Measurements from ENCODE around the gene RAB29. TPM values are rescaled to one million over a fixed set of nuclear protein-coding genes. Genes with fewer than 3 reads are reported as not detected.

The RAB29 gene
- total and polyA plus RNA-seq, 9 of the 15 experiments (the other 6 are each of a cell fraction or from before 2014, with no cell fraction given): 6.3 to 17.6 (median 8.0) TPM

DNA sequence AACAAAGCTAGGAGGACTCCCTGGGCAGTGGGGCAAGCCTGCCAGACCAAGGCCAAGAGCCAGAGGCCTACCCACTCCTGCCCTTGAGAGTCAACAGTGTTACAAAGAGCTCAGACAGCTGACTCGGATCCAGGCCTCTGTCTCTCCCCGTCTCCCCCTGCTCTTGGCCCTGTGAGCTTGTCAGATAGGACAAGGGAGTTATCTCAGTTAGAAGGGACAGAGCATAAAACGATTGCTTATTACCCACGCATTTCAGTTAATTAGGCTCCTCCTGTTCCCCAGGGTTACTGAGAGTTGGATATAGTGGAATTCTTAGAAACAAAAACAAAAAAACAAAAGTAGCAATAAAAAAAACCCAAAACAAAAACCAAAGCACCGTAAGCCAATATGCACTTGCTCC, 36.4 kb upstream of the RAB29 start (continued):
- TF ChIP-seq, protein P1, sequence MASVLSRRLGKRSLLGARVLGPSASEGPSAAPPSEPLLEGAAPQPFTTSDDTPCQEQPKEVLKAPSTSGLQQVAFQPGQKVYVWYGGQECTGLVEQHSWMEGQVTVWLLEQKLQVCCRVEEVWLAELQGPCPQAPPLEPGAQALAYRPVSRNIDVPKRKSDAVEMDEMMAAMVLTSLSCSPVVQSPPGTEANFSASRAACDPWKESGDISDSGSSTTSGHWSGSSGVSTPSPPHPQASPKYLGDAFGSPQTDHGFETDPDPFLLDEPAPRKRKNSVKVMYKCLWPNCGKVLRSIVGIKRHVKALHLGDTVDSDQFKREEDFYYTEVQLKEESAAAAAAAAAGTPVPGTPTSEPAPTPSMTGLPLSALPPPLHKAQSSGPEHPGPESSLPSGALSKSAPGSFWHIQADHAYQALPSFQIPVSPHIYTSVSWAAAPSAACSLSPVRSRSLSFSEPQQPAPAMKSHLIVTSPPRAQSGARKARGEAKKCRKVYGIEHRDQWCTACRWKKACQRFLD (CRISPR knock-in tag; IDR thresholded peaks at IDR 0.05): no peak
- TF ChIP-seq FOXK1 (CRISPR knock-in tag; IDR thresholded peaks at IDR 0.05; ENCODE audit: borderline replicate concordance) (no peak), KLF1 (tag; IDR thresholded peaks at IDR 0.05) (no peak), ZNF354B (CRISPR knock-in tag; IDR thresholded peaks at IDR 0.05) (no peak), ZBED1 (IDR thresholded peaks at IDR 0.05) (no peak), SAP30 (IDR thresholded peaks at IDR 0.05; ENCODE audit: borderline replicate concordance, insufficient read depth, low read depth, low read length, poor library complexity, severe bottlenecking) (no peak), SAFB (IDR thresholded peaks at IDR 0.05; ENCODE audit: borderline replicate concordance, low read depth, low read length) (no peak), CBX8 (IDR thresholded peaks at IDR 0.05; ENCODE audit: borderline replicate concordance, extremely low read depth, low read depth, low read length, poor library complexity, severe bottlenecking) (no peak), HSF4 (CRISPR knock-in tag; IDR thresholded peaks at IDR 0.05; ENCODE audit: borderline replicate concordance) (no peak), TAF9B (IDR thresholded peaks at IDR 0.05; ENCODE audit: partially characterized antibody) (no peak), ZNF695 (CRISPR knock-in tag; IDR thresholded peaks at IDR 0.05) (no peak), EP300 (IDR thresholded peaks at IDR 0.05; ENCODE audit: low read length) (peak; percentile 63), NBN (IDR thresholded peaks at IDR 0.05; ENCODE audit: low read depth) (no peak), ATF7 (IDR thresholded peaks at IDR 0.05) (0 out of 2 replicates have a peak, but pooled peaks have one; percentile 10), ZFX (CRISPR knock-in tag; IDR thresholded peaks at IDR 0.05) (peak; percentile 57), XRCC4 (IDR thresholded peaks at IDR 0.05; ENCODE audit: extremely low read depth, insufficient read depth, insufficient read length) (no peak), HMG20A (CRISPR knock-in tag; conservative IDR thresholded peaks at IDR 0.05) (no peak), NEUROD1 (IDR thresholded peaks at IDR 0.05; ENCODE audit: borderline replicate concordance, low read depth, low read length, partially characterized antibody) (no peak)
- TF ChIP-seq, protein P2, sequence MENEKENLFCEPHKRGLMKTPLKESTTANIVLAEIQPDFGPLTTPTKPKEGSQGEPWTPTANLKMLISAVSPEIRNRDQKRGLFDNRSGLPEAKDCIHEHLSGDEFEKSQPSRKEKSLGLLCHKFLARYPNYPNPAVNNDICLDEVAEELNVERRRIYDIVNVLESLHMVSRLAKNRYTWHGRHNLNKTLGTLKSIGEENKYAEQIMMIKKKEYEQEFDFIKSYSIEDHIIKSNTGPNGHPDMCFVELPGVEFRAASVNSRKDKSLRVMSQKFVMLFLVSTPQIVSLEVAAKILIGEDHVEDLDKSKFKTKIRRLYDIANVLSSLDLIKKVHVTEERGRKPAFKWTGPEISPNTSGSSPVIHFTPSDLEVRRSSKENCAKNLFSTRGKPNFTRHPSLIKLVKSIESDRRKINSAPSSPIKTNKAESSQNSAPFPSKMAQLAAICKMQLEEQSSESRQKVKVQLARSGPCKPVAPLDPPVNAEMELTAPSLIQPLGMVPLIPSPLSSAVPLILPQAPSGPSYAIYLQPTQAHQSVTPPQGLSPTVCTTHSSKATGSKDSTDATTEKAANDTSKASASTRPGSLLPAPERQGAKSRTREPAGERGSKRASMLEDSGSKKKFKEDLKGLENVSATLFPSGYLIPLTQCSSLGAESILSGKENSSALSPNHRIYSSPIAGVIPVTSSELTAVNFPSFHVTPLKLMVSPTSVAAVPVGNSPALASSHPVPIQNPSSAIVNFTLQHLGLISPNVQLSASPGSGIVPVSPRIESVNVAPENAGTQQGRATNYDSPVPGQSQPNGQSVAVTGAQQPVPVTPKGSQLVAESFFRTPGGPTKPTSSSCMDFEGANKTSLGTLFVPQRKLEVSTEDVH (IDR thresholded peaks at IDR 0.05; ENCODE audit: low read depth, partially characterized antibody): no peak
- TF ChIP-seq, protein P3, sequence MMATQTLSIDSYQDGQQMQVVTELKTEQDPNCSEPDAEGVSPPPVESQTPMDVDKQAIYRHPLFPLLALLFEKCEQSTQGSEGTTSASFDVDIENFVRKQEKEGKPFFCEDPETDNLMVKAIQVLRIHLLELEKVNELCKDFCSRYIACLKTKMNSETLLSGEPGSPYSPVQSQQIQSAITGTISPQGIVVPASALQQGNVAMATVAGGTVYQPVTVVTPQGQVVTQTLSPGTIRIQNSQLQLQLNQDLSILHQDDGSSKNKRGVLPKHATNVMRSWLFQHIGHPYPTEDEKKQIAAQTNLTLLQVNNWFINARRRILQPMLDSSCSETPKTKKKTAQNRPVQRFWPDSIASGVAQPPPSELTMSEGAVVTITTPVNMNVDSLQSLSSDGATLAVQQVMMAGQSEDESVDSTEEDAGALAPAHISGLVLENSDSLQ (IDR thresholded peaks at IDR 0.05): peak; percentile 54
- TF ChIP-seq, protein P4, sequence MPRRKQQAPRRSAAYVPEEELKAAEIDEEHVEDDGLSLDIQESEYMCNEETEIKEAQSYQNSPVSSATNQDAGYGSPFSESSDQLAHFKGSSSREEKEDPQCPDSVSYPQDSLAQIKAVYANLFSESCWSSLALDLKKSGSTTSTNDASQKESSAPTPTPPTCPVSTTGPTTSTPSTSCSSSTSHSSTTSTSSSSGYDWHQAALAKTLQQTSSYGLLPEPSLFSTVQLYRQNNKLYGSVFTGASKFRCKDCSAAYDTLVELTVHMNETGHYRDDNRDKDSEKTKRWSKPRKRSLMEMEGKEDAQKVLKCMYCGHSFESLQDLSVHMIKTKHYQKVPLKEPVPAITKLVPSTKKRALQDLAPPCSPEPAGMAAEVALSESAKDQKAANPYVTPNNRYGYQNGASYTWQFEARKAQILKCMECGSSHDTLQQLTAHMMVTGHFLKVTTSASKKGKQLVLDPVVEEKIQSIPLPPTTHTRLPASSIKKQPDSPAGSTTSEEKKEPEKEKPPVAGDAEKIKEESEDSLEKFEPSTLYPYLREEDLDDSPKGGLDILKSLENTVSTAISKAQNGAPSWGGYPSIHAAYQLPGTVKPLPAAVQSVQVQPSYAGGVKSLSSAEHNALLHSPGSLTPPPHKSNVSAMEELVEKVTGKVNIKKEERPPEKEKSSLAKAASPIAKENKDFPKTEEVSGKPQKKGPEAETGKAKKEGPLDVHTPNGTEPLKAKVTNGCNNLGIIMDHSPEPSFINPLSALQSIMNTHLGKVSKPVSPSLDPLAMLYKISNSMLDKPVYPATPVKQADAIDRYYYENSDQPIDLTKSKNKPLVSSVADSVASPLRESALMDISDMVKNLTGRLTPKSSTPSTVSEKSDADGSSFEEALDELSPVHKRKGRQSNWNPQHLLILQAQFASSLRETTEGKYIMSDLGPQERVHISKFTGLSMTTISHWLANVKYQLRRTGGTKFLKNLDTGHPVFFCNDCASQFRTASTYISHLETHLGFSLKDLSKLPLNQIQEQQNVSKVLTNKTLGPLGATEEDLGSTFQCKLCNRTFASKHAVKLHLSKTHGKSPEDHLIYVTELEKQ (CRISPR knock-in tag; IDR thresholded peaks at IDR 0.05): no peak

Measured in K562 (cell line).